T-helper 9 cell (primary cell): ENCODE results near the gene HDAC7.
A peak's percentile ranks its signal among the peaks of the same experiment; 100 is the strongest.
"Not testable (repeated sequence)": the region's sequence is repeated elsewhere in the genome, so short reads cannot be mapped to it uniquely, and the experiment has no call there.

ENCODE experiments used
- DNase-seq: peaks from one replicate; pipeline ENCODE4 v3.0.0-alpha.2; 2020

Gene HDAC7

DNA sequence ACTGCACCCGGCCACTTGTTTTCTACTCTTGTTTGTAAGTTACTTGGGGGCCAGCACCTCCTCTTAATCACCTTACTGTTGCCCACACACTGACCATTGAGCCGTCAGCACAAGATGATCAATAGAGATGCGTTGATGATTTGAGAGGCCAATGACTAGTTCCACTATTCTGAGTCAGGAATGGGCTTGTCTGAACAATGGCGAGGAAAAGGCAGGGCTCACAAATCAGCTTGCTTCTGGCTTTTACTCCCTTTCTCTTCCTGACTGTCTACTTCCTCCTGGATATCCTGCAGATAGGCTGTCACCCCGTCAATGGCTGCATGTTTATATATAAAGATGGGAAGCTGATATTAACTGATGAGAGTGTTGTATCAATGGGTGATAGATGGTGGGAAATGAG lies 29.1 kb upstream of the HDAC7 start:
- DNase-seq = no peak

DNA sequence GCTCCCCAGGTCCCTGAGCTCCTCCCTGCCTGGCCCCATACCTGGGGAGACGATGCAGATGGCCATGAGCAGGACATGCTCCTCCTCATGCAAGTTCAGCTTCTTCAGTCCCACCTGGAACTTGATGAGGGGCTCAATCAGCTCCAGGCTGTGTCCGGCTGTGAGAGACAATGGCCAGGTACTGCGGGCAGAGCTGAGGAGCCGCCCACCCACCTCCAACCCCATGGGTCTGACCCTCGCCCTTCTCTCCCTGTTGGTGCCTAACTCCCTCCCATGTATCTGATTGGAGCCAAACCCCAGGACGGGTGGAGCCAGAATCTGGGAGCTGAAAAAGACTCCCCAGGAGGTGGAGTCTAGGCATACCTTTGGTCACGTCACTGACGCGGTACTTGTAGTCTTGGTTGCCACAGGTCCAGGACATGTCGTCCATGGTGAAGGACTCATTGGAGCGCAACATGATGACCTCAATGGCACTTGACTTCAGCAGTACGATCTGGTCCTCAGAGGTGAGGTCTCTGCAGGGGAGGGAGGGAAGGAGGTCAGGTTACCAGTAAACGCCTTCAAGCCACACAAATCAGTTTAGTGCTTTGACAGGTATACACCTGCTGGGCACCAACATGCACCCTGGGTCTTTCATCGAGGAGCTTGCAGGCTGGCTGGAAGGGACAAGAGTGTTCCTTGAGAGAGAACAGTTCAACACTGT lies 26.7 kb upstream of the HDAC7 start:
- DNase-seq = no peak

DNA sequence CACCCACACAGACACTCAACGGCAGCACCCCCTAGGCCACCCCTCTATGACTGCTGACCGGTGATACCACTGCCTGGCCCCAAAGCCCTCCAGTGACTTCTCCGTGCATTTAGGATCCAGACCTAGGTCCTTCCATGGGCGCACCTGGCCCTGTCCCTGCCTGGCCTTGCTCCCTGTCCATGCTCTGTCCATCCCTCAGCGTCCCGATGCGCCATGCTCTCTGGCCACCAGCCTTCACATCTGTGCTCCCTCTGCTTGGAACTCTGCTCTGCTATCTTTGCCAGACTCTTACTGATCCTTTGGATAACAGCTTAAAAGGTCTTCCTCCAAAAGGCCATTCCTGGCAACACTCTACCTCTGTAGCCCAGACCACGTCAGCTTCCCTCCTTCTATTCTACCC lies 25.4 kb upstream of the HDAC7 start:
- DNase-seq = no peak

DNA sequence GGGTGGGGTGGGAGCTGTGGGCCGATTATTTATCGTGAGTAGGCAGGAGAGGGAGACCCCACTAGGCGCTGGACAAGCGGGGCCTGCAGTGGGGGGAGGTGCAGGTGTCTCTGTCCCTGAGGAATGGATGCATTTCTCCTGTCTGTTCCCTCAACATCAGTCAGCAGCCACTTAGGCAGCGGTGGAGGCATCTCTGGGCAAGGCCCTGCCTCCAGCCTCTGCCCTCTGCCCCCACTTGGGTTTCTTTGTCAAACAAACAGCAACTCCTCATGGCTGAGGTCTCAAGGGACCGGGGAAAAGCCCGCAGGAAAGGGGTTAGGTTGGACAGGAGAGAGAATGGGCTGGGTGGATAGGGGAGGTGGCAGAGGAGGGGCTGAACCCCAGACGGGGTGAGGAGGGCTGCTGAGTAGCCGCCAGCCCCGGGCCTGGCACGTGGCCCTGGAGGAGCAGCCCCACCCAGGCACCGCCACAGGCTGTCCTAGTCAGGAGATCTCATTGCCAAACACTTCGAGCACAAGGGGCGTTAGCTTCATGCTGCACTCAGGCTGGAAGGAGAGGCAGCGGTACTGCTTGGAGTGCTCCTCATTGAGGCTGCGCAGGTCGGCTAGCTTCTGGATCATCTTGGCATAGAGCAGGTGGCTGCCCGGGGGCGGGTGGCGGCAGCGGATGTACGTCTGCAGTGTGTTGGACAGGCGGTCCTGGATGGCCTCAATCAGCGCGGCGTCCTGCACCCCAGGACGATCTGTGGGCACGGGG lies 24.7 kb upstream of the HDAC7 start:
- no peak for DNase-seq

DNA sequence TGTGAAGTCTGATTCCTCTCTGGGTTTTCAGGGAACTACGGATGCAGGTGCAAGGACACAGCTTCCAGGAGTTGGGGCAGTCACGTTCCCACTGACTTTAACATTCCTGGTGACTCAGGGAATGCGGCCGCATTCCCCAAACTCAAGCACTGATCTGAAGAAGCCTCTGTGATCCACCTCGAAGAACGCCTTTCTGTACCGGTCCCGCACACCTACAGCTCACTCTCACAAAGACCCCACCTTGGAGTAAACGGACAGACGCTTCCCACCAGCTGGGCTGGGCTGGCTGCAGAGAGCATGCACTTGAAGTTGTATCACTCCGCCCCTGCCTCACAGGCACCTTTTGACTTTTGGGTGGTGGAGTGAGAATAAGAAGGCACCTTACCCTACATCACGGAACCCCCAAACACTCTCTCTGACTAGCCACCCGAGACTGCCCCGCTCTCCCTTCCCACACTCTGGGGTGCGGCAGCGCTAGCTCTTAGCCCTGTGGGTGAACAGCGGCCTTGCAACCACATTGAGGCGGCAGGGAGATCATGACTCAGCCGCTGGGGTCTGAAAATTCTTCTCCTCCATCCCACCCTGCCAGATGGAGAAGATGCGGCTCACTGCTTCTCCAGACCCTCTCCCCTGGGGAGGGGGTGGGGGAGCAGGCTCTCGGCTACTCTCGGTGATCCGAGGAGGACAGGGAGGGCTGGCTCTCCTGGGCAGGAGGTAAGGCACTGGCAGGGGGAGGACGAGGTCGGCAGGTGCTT lies 23.7 kb upstream of the HDAC7 start:
- no peak for DNase-seq

DNA sequence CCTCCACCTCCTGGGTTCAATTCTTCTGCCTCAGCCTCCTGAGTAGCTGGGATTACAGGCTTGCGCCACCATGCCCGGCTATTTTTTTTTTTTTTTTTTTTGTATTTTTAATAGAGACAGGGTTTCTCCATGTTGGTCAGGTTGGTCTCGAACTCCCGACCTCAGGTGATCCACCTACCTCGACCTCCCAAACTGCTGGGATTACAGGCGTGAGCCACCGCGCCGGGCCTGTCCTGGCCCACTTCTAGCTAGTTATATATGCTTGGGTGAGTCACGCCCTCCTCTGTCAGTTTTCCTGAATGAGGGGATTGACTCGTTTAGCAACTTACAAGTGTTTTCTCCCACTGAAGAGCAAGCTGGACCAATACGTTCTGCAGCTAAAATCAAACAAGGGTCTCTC lies 22.8 kb upstream of the HDAC7 start:
- DNase-seq = not testable (repeated sequence)

DNA sequence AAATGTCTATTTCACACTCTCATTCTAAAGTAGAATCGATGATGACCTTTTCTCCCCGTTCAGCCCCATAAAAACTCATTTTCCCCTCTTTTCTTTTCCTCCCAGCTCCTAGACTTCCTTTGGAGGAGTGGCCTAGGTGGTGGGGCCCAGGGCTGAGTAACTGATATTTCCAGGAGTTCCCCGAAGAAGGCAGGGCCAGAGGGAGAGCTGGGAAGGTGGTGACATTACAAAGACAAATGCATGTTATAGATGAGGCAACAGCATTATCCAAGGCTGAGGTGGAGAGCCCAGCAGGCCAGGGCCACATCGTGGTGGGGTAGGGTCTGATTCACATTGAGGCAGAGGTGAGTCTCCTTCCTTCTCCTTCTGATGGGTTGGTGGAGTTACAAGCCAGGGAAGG lies 22.2 kb upstream of the HDAC7 start:
- DNase-seq = no peak

DNA sequence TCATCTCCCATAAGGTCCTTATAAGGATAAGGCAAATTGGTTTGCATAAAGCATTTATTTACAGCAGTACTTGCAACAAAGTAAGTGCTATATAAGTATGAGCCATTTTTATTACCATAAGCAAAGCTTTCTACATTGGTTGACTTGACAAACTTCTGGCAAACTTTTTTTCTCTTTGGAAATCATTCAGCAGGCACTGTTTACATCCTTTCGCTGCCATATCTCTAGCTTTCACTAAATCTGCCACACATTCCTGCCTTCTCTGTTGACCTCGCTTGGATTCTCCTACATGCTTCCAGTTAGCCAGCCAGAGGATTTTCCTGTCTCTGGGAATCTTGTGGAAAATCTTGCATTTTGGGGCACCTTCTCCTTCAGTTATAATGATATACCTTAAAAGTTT lies 21.8 kb upstream of the HDAC7 start:
- DNase-seq = no peak

DNA sequence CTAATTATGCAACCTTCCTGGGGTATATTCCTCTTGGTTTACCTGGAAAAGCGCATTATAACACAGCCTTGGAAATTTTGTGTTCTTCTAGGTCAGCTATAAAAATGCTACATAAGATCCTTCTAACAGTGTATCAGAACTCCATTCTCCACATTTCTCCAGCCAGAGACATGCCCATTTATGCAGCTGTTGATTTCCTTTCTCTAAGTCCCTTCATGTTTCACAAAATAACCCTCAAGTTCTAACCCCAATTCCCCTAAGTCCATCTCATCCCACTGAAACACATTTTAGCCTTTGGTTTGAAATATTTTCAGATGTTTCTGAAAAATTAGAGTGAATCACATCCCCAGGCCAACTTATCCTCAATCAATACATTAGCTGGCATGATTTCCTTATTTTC lies 20.9 kb upstream of the HDAC7 start:
- DNase-seq = no peak

DNA sequence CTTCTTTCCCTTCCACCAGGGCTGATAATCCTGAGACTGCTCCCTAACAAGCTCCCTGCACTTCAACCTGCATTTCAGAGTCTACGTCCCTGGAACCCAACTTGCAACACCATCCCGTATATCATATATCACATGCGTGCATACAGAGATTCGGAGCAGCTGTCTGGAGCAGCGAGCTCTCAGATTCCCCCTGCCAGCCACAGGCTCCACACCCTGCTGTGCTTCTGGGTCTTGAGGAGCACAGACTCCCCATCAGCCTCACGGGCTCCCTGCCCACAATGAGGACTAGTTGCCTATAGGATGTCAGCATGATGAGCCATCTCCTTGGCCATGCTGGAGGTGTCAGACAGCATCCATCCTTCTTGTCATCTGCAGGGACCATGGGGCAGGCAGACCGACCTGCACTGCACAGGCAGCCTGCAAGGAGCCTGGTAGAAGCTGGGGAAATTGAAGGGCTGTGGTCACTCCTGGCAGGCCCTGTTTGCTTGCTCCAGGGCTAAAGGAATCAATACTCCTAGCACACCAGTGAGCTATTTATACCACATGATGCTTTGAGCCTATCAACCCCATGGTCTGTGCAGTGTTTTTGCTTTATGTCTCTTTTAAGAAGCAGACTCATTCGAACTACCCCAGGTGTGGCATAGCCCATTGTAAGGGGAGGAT lies 19.6 kb upstream of the HDAC7 start:
- no peak for DNase-seq

DNA sequence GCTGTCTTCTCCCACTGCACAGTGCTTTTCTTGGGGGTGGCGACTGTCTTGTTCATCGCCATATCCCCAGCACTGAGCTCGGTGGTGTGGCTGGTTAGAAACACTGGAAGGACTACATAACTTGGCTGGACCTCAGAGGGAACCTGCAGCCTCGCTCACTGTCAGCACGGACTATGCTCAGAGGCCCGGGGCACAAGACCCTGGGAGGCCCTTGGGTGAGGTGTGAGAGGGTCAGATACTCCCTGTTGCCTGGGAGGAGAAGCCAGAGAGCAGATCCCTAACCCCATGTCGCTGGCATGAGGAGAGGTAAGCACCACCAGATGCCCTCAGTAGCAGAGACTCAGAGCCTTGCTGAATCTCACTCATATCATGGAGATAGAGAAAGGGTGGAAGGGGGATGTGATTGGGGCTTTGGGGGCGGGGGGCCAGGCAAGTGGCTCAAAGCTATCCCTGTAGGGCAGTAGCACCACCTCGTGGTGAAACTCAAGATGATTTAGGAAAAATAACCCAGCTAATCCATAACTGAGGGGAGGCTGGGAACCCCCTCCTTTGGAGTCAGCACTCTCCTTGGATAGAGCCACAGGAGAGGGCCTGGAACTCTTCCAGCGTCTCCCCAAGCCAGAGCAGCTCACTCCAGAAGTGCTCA lies 18.7 kb upstream of the HDAC7 start:
- no peak for DNase-seq

DNA sequence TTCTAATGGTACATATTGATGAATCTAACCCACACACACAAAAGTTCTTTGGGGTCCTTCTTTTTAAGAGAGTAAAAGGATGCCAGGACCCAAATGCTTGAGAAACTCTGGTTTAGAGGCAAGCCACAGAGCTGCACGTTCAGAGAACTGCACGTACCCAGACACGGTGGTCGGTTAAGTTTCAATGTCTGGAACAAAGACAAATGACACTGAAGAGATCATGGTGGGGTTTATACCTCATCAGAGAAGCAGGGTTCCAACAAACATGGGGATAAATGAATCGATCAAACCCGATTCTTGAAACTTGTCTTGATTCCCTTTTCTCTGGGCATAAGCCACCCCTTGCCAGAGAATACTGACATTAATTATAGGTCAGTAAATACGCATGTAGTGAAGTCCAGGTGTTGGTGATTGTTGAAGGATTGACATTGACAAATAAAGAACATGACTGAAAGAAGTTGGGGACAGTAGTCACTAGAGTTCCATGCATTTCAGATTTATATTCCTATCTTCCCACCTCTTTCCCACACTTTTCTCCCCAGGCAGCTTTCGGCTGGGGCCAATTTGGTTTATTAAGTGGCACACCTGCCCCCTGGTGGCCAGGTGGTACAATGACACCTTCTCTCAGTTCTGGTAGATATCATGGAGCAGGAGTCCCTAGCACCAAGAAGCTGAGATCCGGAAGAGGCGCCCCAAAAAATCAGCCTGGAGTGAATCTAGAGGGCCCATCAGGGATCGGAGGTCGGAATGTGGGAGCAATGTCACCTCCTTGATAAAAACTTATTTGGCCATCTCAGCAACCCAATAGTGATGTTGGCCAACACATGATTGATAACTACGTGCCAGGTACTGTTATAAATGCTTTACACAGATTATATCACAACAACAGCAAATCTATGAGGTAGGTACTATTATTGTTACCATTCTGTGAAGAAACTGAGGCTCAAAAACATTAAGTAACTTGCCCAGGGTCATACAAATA lies 17.8 kb upstream of the HDAC7 start:
- DNase-seq = peak; percentile 63

DNA sequence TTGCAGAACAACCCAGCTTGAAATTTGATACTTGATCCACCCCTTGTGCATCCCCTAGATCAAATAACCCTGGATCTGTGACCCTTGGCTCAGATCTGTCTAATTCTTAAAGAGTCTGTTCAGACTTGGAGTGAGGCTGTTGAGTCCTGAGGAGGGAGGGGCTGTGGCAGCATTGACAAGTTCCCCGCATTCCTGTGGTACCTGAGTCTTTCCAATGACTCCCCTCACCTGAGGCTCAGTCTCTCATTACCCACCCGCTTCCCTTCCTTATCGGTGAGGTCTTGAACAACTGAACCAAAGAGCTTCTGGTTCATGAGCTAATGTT lies 16.1 kb upstream of the HDAC7 start:
- DNase-seq = no peak

DNA sequence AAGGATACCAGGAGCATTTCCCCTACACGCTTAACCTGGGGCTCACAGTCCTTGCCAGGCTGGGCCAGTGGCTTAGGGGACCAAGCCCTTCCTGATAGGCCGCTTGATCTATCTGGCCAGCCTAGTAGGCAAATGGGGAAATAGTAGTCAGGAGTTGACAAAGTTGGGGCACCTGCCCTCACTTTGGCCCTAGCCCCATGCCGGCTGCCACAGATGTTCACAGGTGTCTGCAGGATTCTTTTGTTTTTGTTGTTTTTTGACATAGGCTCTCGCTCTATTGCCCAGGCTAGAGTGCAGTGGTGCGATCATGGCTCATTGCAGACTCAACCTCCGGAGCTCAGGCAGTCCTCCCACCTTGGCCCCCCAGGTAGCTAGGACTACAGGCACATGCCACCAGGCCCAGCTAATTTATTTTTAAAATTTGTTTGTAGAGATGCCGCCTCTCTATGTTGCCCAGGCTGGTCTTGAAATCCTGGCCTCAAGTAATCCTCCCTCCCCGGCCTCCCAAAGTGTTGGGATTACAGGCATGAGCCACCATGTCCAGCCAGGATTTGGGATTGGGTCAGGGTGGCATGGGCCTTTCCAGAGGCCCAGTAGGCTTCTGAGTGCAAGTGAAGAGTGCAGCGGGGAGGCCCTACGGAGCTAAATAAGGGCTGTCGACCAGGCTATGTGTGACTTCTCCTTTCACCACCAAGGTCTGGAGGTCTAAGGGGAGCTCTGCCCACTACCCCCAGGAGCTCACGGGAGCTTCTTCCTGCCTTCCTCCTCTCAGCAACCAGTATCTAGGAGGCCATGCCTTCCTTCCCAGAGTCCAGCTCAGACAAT lies 15.5 kb upstream of the HDAC7 start:
- no peak for DNase-seq

DNA sequence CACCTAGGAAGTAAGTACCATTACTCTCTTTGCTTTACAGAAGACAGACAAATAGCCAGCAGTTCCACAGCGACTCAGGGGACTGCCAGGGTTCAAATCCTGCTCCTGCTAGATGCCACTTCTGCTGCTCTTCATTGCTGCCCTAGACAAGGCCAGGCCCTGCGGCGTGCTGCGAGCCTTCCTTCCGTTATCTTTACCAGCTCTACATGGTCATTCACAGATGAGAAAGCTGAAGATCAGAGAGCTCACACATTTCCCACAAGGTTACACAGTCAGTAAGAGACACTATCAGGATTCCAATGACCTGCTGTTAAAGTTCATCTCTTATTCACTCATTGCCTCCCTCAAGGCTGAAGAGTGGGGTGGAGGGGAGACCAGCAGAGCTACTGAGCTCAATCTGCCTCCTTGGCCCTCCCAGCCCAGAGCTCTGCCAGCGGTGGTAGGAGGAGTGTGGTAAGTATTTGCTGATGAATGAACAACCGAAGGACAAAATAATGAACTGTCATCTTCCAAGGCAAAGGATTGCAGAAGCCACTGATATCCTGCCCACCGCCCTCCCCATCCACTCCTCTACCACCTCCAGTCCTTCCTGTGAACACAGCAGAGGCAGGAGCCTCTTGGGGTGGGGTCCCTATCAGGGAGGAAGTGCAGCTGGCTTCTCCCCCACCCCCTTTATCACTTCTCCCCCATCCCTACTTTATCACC lies 14.6 kb upstream of the HDAC7 start:
- DNase-seq = no peak

DNA sequence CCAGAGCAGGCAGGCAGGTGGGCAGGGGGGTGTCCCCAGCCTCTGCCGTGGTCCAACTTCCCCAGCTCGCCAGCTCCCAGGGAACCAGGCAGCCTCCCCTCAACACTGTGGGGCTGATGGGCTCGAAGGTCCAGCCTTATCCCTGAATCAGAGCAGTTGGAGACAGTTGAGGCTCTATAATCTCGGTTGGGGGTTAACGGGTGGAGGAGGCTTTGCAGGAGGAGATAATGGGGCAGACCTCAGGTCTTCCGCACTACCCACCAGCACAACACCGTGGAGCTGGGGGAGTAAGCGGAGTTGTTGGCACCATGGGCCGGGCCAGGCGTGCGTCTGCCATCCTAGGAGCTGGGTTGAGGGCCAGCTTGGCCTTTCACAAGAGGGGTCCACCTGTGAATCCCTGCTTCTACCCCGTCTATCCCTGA lies 13.9 kb upstream of the HDAC7 start:
- DNase-seq = no peak

DNA sequence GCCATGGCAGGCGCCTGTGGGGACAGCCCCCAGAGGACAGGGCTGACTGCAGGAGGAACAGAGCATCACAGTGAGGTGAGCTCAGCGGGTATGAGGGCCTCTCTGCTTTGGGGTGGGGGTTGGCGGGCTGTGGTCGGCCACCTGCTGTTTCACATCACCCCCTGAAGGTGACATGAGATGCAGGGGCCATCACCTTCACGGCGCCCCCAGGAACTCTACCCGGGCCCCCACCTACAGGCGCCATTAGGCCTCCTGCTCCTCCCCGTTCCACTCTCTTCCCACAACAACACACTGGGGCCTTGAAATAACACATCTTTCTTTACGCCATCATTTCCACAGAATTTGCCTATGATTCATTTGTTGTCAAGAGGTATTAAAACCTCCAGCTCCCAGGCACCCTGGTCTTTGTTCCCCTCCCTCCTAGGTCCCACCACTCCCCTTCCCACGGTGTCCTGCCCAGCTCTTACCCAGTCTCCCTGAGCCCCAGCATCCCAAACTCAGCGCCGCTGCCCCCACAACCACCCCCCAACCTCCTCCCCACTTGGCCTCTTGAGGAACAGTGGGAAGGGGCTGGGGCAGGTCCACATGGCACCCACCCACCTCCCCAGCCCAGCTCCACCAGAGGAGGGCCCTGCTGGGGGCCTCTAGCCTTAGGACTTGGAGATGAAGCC lies 12.7 kb upstream of the HDAC7 start:
- no peak for DNase-seq

DNA sequence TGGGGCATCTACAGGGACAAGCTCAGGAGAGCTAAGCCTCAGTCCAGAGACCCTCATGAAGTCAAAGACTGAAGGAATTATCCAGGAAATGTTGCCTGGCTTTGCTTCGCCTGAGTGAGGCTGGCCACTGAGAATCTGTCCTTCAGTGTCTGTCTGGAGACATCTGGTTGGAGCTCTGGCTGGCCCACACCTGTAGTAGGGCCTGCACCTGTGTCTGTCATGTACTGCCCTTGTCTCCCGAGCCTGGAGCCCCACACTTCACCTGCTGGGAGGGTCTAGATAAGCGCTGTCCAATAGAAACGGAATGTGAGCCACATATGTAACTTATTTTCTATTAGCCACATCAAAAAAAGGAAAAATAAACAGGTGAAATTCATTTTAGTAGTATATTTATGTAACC lies 9.9 kb upstream of the HDAC7 start:
- DNase-seq = no peak

DNA sequence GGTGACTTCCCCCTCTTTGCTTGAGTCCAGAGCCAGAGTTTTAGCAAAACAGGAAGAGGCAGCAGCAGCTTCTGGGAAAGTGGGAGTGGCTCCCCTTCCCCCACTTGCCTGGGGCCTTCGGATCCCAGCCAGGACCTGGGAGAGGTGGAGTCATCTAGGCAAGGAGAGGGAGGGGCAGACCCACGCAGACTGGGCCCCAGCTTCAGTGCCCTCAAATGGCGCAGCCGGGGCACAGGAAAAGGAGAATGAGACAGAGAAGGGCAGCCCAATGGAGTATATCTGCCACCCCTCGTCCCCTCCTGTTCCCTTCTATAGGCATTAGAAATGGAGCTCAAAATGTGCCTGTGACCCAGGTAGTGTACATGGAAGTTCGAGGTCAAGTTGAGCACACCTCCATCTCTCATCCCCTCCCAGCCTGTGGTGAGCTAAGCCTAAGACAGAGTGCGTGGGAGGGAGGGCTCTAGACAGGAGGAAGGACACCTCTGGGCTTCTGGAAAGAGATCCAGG lies 9.3 kb upstream of the HDAC7 start:
- DNase-seq = no peak
